GM23338 (cell line): ENCODE measurements around the gene MTHFSD. TPM values are rescaled to one million over a fixed set of nuclear protein-coding genes. Genes with fewer than 3 reads are reported as not detected.

Experiments used
- ATAC-seq: fragments of 200-7000 bp; cut with Tn5 transposase; 3 replicates; pipeline ENCODE4 v1.9.1; 2020
- DNase-seq: peaks from one replicate; pipeline ENCODE4 v3.0.0-alpha.2; 2015; ENCODE audit warnings: low spot score
- H2AFZ ChIP-seq: fragments of 200-600 bp; sonication (generic); 2 replicates; pipeline ENCODE4 v1.8.0; 2016; ENCODE audit warnings: antibody characterized with exemption, mild to moderate bottlenecking, moderate library complexity
- H3F3A ChIP-seq: fragments of 200-600 bp; sonication (generic); replicated peaks from 2 replicates; pipeline ENCODE4 v1.8.0; 2017; ENCODE audit warnings: antibody characterized with exemption, mixed run types, low read depth
- H3K27ac ChIP-seq: fragments of 200-600 bp; sonication (generic); 2 replicates; pipeline ENCODE4 v1.6.1; 2016; ENCODE audit warnings: low read depth
- H3K27me3 ChIP-seq: fragments of 200-600 bp; sonication (generic); 2 replicates; pipeline ENCODE4 v1.8.0; 2016; ENCODE audit warnings: mild to moderate bottlenecking, mixed run types, moderate library complexity; ENCODE audit not compliant: insufficient read depth
- H3K36me3 ChIP-seq: fragments of 200-600 bp; sonication (generic); 2 replicates; pipeline ENCODE4 v1.8.0; 2016; ENCODE audit warnings: mild to moderate bottlenecking; ENCODE audit not compliant: insufficient read depth
- H3K4me1 ChIP-seq: fragments of 200-600 bp; sonication (generic); 2 replicates; pipeline ENCODE4 v1.8.0; 2016; ENCODE audit warnings: mild to moderate bottlenecking, moderate library complexity; ENCODE audit not compliant: insufficient read depth
- H3K4me2 ChIP-seq: fragments of 200-600 bp; sonication (generic); 2 replicates; pipeline ENCODE4 v1.7.1; 2017; ENCODE audit warnings: mixed run types
- H3K4me3 ChIP-seq: fragments of 200-600 bp; sonication (generic); 2 replicates; pipeline ENCODE4 v1.6.1; 2016; ENCODE audit warnings: mixed run types
- H3K79me2 ChIP-seq: fragments of 200-600 bp; sonication (generic); replicated peaks from 2 replicates; pipeline ENCODE4 v1.8.0; 2017; ENCODE audit warnings: mild to moderate bottlenecking; ENCODE audit not compliant: insufficient read depth
- H3K9me2 ChIP-seq: fragments of 200-600 bp; sonication (generic); 2 replicates; pipeline ENCODE4 v1.8.0; 2017; ENCODE audit not compliant: insufficient read depth
- H4K20me1 ChIP-seq: fragments of 200-600 bp; sonication (generic); replicated peaks from 2 replicates; pipeline ENCODE4 v1.8.0; 2017; ENCODE audit warnings: mild to moderate bottlenecking; ENCODE audit not compliant: insufficient read depth
- H3K27ac Mint-ChIP-seq: 2 replicates; pipeline ENCODE4 v1.8.0; 2020; ENCODE audit warnings: inconsistent platforms, mild to moderate bottlenecking, moderate library complexity, mixed read lengths
- H3K27me3 Mint-ChIP-seq: 3 replicates; pipeline ENCODE4 v1.8.0; 2022; ENCODE audit warnings: low read depth, mild to moderate bottlenecking, moderate library complexity, mixed read lengths, inconsistent platforms; ENCODE audit not compliant: insufficient read depth, poor library complexity
- H3K36me3 Mint-ChIP-seq: 3 replicates; pipeline ENCODE4 v1.8.0; 2021; ENCODE audit warnings: low read depth, mild to moderate bottlenecking, inconsistent platforms, moderate library complexity, mixed read lengths
- H3K4me1 Mint-ChIP-seq: 3 replicates; pipeline ENCODE4 v1.8.0; 2020; ENCODE audit warnings: mild to moderate bottlenecking, inconsistent platforms, mixed read lengths
- H3K4me3 Mint-ChIP-seq: 3 replicates; pipeline ENCODE4 v1.8.0; 2021; ENCODE audit warnings: moderate library complexity, mild to moderate bottlenecking, inconsistent platforms, mixed read lengths
- H3K9me3 Mint-ChIP-seq: 3 replicates; pipeline ENCODE4 v1.8.0; 2020; ENCODE audit warnings: moderate library complexity, mild to moderate bottlenecking, inconsistent platforms, mixed read lengths
- CREB1 ChIP-seq: fragments of 250-450 bp; sonication (Bioruptor Pico); IDR thresholded peaks from 2 replicates; pipeline ENCODE4 v1.5.0; 2020; ENCODE audit warnings: low read depth, mild to moderate bottlenecking, moderate library complexity
- CTCF ChIP-seq, 2 experiments: fragments of 200-600 bp in 1 of 2; sonication (generic) in 1 of 2; conservative IDR thresholded peaks; 2 replicates each; pipeline versions ENCODE4 v1.5.1 to v1.6.1; 2016 to 2017; ENCODE audit warnings: antibody characterized with exemption in 2 of 2, low read depth in 2 of 2, mild to moderate bottlenecking in 2 of 2, moderate library complexity in 1 of 2
- ETS1 ChIP-seq: IDR thresholded peaks from 2 replicates; pipeline ENCODE4 v1.6.1; 2016; ENCODE audit warnings: antibody characterized with exemption
- EZH2 ChIP-seq: fragments of 200-600 bp; sonication (generic); IDR thresholded peaks from one replicate; pipeline ENCODE4 v1.8.0; 2017; ENCODE audit warnings: antibody characterized with exemption, mild to moderate bottlenecking, low read depth; ENCODE audit not compliant: unreplicated experiment
- EZH2phosphoT487 ChIP-seq: fragments of 200-600 bp; sonication (generic); IDR thresholded peaks from one replicate; pipeline ENCODE4 v1.8.1; 2018; ENCODE audit warnings: antibody characterized with exemption; ENCODE audit not compliant: unreplicated experiment
- JUNB ChIP-seq: IDR thresholded peaks from one replicate; pipeline ENCODE4 v1.6.1; 2016; ENCODE audit warnings: antibody characterized with exemption; ENCODE audit not compliant: unreplicated experiment
- NANOG ChIP-seq: IDR thresholded peaks from 2 replicates; pipeline ENCODE4 v1.6.1; 2016; ENCODE audit warnings: antibody characterized with exemption, borderline replicate concordance
- POLR2AphosphoS5 ChIP-seq: IDR thresholded peaks from 2 replicates; pipeline ENCODE4 v1.6.1; 2016; ENCODE audit warnings: antibody characterized with exemption, low read depth
- REST ChIP-seq: IDR thresholded peaks from one replicate; pipeline ENCODE4 v1.6.1; 2018; ENCODE audit warnings: antibody characterized with exemption; ENCODE audit not compliant: unreplicated experiment
- STAT1 ChIP-seq: IDR thresholded peaks from one replicate; pipeline ENCODE4 v1.6.1; 2016; ENCODE audit warnings: antibody characterized with exemption; ENCODE audit not compliant: unreplicated experiment
- ZNF114 ChIP-seq: fragments of 250-450 bp; sonication (Bioruptor Pico); IDR thresholded peaks from 2 replicates; pipeline ENCODE4 v1.5.0; 2020; ENCODE audit warnings: mild to moderate bottlenecking, moderate library complexity
- ZNF331 ChIP-seq: fragments of 250-450 bp; sonication (Bioruptor Pico); IDR thresholded peaks from 2 replicates; pipeline ENCODE4 v1.5.0; 2020; ENCODE audit warnings: low read depth, mild to moderate bottlenecking, moderate library complexity
- ZNF462 ChIP-seq: fragments of 250-450 bp; sonication (Bioruptor Pico); IDR thresholded peaks from 2 replicates; pipeline ENCODE4 v1.5.0; 2020; ENCODE audit warnings: mild to moderate bottlenecking, moderate library complexity
- polyA plus RNA-seq: library from polyadenylated mRNA; unstranded; fragments of >200 nt; fragmentation: Nextera tagmentation; extraction: Ambion mirVana; gene quantifications from 2 replicates; pipeline ENCODE4 v1.2.1, GENCODE V29; 2016
- total RNA-seq: library from RNA; depleted of rRNA; stranded (reverse); fragments of >200 nt; shearing (Covaris generic); gene quantifications from 2 replicates; pipeline ENCODE4 v1.2.3, GENCODE V29; 2014

Gene MTHFSD
- total and polyA plus RNA-seq, 2 experiments from 2014 or later, result 7.2 to 8.1 TPM

- no peak overlapping the region for H3K4me3 Mint-ChIP-seq
- H3F3A ChIP-seq, result no peaks in the 10 kb centered on the region
- H3K79me2 ChIP-seq, result no peaks in the 10 kb centered on the region
- no peak overlapping the region for H3K4me3 ChIP-seq
- TF ChIP-seq NANOG (no peak), ZNF462 (CRISPR knock-in tag) (no peak), ZNF331 (CRISPR knock-in tag) (no peak), CTCF (conservative IDR thresholded peaks at IDR 0.05; ENCODE audit: low read depth in 2 of 2) (no peak), ZNF114 (CRISPR knock-in tag) (no peak), EZH2 (no peak), STAT1 (no peak), ETS1 (no peak), REST (no peak), JUNB (no peak), EZH2phosphoT487 (no peak), CREB1 (no peak), POLR2AphosphoS5 (no peak)
- H3K9me2 ChIP-seq, result no peaks in the 10 kb centered on the region
- ATAC-seq (no peak), DNase-seq (no peak)
- H3K36me3 Mint-ChIP-seq, result peaks cover 4% of the 10 kb centered on the region; the same call in 2 of the 3 replicates
- H3K27me3 Mint-ChIP-seq, result peaks cover 2% of the 10 kb centered on the region
- no peaks in the 10 kb centered on the region for H3K36me3 ChIP-seq
- H3K27me3 ChIP-seq, result no peaks in the 10 kb centered on the region
- no peaks in the 10 kb centered on the region for H3K9me3 Mint-ChIP-seq
- H4K20me1 ChIP-seq, result no peaks in the 10 kb centered on the region
- no peaks in the 10 kb centered on the region for H3K4me1 Mint-ChIP-seq
- H3K4me1 ChIP-seq, result 0 out of 2 replicates have a peak, but pooled peaks cover 3% of the 10 kb centered on the region
- H3K4me2 ChIP-seq, result no peak overlapping the region
- H3K27ac ChIP-seq, result no peak overlapping the region
- no peak overlapping the region for H3K27ac Mint-ChIP-seq
- no peak overlapping the region for H2AFZ ChIP-seq
These were observed 20.0 kb downstream of the MTHFSD start for GRCh38 chr16:86534779-86535615.
